Activated CD8-positive, alpha-beta T cell treated with anti-CD3 and anti-CD28 coated beads for 36 hours (primary cell): ENCODE data around the gene LEFTY2. TPM values are rescaled to one million over a fixed set of nuclear protein-coding genes. Genes with fewer than 3 reads are reported as not detected.

Source experiments
- ATAC-seq: fragments of 200-7000 bp; cut with Tn5 transposase; one replicate; pipeline ENCODE4 v1.10.0; 2021; ENCODE audit warnings: mild to moderate bottlenecking, moderate library complexity
- CTCF ChIA-PET: fragments of 350-600 bp; sonication (Branson Sonifier 250); formaldehyde crosslinking; loops from one replicate; lab custom pipeline; 2021; ENCODE audit warnings: antibody characterized with exemption; lab: Charles Lee
- POLR2A ChIA-PET: fragments of 350-600 bp; sonication (Branson Sonifier 250); formaldehyde crosslinking; loops from one replicate; lab custom pipeline; 2021; ENCODE audit warnings: antibody characterized with exemption; lab: Charles Lee
- DNase-seq: peaks from one replicate; pipeline ENCODE4 v3.0.0-alpha.2; 2020
- H3K27ac Mint-ChIP-seq: one replicate; pipeline ENCODE4 v1.8.0; 2021; ENCODE audit warnings: mild to moderate bottlenecking, mixed read lengths
- H3K27me3 Mint-ChIP-seq: one replicate; pipeline ENCODE4 v1.8.0; 2021; ENCODE audit warnings: mixed read lengths
- H3K36me3 Mint-ChIP-seq: one replicate; pipeline ENCODE4 v1.8.0; 2021; ENCODE audit warnings: low read depth, mixed read lengths
- H3K4me1 Mint-ChIP-seq: one replicate; pipeline ENCODE4 v1.8.0; 2021; ENCODE audit warnings: low read depth, mixed read lengths
- H3K4me3 Mint-ChIP-seq: one replicate; pipeline ENCODE4 v1.8.0; 2021; ENCODE audit warnings: mild to moderate bottlenecking, moderate library complexity, mixed read lengths
- H3K9me3 Mint-ChIP-seq: one replicate; pipeline ENCODE4 v1.8.0; 2021; ENCODE audit warnings: mixed read lengths
- intact Hi-C: fragments of 100-400 bp; cut with micrococcal nuclease; formaldehyde crosslinking; loops from one replicate; pipeline ENCODE4 v1.10.0; 2022
- total RNA-seq, 2 experiments: library from RNA; stranded (reverse); gene quantifications; one replicate each; pipeline ENCODE4 v1.2.3, GENCODE V29; 2021
- TF ChIP-seq, protein P1 (sequence below): fragments of 200-600 bp; IDR thresholded peaks from one replicate; pipeline ENCODE4 v1.8.0; 2022; ENCODE audit warnings: antibody characterized with exemption, mild to moderate bottlenecking

The LEFTY2 gene
- total RNA-seq, 2 experiments from 2014 or later = not detected

DNA sequence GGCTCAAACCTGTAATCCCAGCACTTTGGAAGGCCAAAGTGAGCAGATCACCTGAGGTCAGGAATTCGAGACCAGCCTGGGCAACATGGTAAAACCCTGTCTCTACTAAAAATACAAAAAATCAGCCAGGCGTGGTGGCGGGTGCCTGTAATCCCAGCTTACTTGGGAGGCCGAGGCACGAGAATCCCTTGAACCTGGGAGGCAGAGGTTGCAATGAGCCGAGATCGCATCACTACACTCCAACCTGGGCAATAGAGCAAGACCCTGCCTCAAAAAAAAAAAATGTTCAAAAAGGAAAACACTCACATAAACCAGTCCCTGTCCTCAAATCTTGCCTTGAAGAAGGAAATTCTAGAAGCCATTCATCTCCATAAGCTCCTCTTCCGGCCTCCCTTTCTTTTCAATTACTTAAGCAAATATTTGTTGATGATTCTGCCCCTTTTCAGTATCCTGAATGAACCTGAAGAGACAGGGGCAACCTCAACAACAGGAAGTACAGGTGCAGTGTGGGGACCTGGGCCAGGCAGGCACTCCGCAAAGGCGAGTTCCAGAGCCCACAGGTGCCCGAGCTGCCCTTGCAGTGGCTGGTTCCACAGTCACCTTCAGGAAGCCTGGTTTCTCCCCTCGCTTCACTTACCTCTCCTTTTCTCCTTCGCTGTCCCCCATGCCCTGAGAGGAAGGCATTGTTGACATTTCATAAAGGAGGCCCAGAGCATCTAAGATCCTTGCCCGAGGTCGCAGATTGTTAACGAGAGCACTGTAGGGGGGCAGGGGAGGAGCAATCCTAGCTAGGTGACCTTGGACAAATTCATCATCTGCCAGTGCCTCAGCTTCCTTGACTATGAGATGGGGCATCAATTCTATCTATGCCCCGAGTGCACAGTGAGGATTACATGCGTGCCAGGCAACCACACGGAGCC lies 43.2 kb downstream of the LEFTY2 start:
- Mint-ChIP-seq H3K27me3 (no peaks in the 10 kb centered on the region), H3K9me3 (no peaks in the 10 kb centered on the region), H3K4me3 (peak overlapping the region; percentile 57), H3K4me1 (peaks cover 38% of the 10 kb centered on the region), H3K27ac (peak overlapping the region; percentile 91), H3K36me3 (no peaks in the 10 kb centered on the region)
- no peak for ATAC-seq
- ChIA-PET CTCF (interaction anchor here (0.7 to 3.7 kb wide), 10 partner anchors 8 to 530 kb away, joined by 3 to 27 read pairs (median 4); partner anchors contain the start of genes SRP9 and TMEM63A), POLR2A (interaction anchor here (0.8 to 3.5 kb wide), 10 partner anchors 9 to 426 kb away, joined by 3 to 35 read pairs (median 4); partner anchors contain the start of genes LEFTY1, PYCR2, SDE2 and SRP9)
- peak; percentile 37 for DNase-seq
- TF ChIP-seq, protein P1, sequence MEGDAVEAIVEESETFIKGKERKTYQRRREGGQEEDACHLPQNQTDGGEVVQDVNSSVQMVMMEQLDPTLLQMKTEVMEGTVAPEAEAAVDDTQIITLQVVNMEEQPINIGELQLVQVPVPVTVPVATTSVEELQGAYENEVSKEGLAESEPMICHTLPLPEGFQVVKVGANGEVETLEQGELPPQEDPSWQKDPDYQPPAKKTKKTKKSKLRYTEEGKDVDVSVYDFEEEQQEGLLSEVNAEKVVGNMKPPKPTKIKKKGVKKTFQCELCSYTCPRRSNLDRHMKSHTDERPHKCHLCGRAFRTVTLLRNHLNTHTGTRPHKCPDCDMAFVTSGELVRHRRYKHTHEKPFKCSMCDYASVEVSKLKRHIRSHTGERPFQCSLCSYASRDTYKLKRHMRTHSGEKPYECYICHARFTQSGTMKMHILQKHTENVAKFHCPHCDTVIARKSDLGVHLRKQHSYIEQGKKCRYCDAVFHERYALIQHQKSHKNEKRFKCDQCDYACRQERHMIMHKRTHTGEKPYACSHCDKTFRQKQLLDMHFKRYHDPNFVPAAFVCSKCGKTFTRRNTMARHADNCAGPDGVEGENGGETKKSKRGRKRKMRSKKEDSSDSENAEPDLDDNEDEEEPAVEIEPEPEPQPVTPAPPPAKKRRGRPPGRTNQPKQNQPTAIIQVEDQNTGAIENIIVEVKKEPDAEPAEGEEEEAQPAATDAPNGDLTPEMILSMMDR = no peak
- intact Hi-C loops = no loop called here

DNA sequence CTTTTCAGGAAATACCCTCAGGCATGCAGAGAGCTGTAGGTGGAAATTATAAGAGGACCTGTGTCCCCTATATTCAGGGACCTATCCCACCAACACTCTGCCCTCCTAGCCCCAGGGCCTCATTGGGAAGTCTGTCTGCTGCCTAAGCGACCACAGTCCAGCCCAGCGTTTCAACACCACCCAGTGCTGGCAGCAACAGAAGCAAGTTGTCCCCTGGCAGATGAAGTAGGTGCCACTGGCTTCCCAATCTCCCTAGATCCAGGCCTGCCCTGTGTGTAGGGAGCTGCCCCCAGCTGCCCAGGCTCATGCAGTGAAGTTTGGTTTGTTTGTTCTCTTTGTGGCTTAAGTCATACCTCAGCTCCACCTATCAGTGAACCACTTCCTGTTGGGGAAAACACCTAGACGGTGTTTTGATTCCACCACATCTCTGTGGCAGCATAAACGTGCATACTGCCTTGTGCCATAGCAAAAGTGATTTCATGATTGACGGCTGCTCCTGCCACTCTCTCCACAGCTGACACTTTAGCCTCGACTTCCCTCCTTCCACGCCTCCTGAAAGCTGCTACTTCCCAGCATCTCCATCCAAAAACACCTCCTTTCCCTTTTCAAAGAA lies 44.0 kb downstream of the LEFTY2 start:
- ATAC-seq = peak; percentile 96
- H3K27ac Mint-ChIP-seq = peak overlapping the region; percentile 91
- H3K27me3 Mint-ChIP-seq = no peaks in the 10 kb centered on the region
- H3K36me3 Mint-ChIP-seq = no peaks in the 10 kb centered on the region
- peaks cover 38% of the 10 kb centered on the region for H3K4me1 Mint-ChIP-seq
- TF ChIP-seq, protein P1 = no peak
- peak; percentile 85 for DNase-seq
- CTCF ChIA-PET = interaction anchor here (0.7 to 3.7 kb wide), 10 partner anchors 9 to 422 kb away, joined by 3 to 27 read pairs (median 4); partner anchors contain the start of genes SRP9 and TMEM63A
- intact Hi-C loops = no loop called here
- POLR2A ChIA-PET = interaction anchor here (0.8 to 3.5 kb wide), 9 partner anchors 8 to 426 kb away, joined by 3 to 35 read pairs (median 4); partner anchors contain the start of genes LEFTY1, PYCR2, SDE2 and SRP9
- H3K9me3 Mint-ChIP-seq = no peaks in the 10 kb centered on the region
- peak overlapping the region; percentile 57 for H3K4me3 Mint-ChIP-seq

DNA sequence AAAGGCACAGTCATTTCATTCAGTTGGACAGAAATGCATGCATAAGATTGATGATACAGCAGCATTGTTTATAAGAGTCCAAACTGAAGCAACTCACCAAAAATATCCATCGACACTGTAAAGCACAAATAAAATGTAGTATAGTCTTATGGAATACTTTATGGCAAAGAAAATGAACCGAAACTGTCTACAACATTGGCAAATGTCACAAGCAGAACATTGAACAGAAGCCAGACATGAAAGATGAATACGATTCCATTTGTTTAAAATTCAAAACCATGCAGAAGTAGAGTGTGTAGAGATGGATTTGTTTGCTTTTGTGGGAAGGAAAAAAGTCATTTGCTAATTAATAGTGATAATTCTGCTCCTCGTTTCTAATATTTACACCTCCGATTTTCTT lies 44.5 kb downstream of the LEFTY2 start:
- no peak for ATAC-seq
- intact Hi-C loops = no loop called here
- CTCF ChIA-PET = interaction anchor here (0.7 to 3.7 kb wide), 8 partner anchors 13 to 421 kb away, joined by 3 to 27 read pairs (median 4); partner anchors contain the start of genes SRP9 and TMEM63A
- H3K27ac Mint-ChIP-seq = peak overlapping the region; percentile 91
- H3K9me3 Mint-ChIP-seq = no peaks in the 10 kb centered on the region
- DNase-seq = no peak
- no peaks in the 10 kb centered on the region for H3K27me3 Mint-ChIP-seq
- peaks cover 38% of the 10 kb centered on the region for H3K4me1 Mint-ChIP-seq
- no peaks in the 10 kb centered on the region for H3K36me3 Mint-ChIP-seq
- POLR2A ChIA-PET = interaction anchor here (1.2 to 3.5 kb wide), 3 partner anchors 7 to 425 kb away, joined by 4 to 35 read pairs (median 4); partner anchors contain the start of genes LEFTY1 and TMEM63A
- TF ChIP-seq, protein P1 = no peak
- peak overlapping the region; percentile 57 for H3K4me3 Mint-ChIP-seq

DNA sequence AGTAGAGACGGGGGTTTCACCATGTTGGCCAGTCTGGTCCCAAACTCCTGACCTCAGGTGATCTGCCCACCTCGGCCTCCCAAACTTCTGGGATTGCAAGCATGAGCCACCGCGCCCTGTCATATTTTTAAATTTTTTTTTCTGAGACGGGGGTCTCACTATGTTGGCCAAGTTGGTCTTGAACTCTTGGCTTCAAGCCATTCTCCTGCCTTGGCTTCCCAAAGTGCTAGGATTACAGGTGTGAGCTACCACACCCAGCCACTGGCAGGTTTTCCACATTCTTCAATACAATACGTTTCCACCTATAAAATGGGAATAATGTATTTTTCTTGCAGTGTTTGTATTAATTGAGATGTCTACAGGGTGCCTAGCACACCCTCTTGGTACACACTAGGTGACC lies 48.7 kb downstream of the LEFTY2 start:
- H3K36me3 Mint-ChIP-seq = no peaks in the 10 kb centered on the region
- H3K9me3 Mint-ChIP-seq = no peaks in the 10 kb centered on the region
- DNase-seq (no peak), ATAC-seq (no peak)
- TF ChIP-seq, protein P1 = no peak
- ChIA-PET POLR2A (interaction anchor here (3.6 kb wide), 1 partner anchor 11 kb away, joined by 17 read pairs; the partner anchor contains the start of gene TMEM63A), CTCF (interaction anchor here (0.8 to 1.1 kb wide), 2 partner anchors 11 to 95 kb away, joined by 3 to 4 read pairs; no protein-coding TSS in a partner anchor)
- H3K27ac Mint-ChIP-seq = no peak overlapping the region
- intact Hi-C loops = no loop called here
- peaks cover 17% of the 10 kb centered on the region for H3K4me1 Mint-ChIP-seq
- H3K27me3 Mint-ChIP-seq = no peaks in the 10 kb centered on the region
- H3K4me3 Mint-ChIP-seq = no peak overlapping the region
